Stomach smooth muscle (tissue), 2 donors: ENCODE measurements around the gene SLC5A11.
"Not testable (repeated sequence)": the region's sequence is repeated elsewhere in the genome, so short reads cannot be mapped to it uniquely, and the experiment has no call there.

Source experiments
- H3K27ac ChIP-seq: one replicate; pipeline ENCODE4 v1.7.0; 2013; ENCODE audit warnings: mild to moderate bottlenecking, low read length, inconsistent platforms
- H3K27me3 ChIP-seq, 2 donors: one replicate each; pipeline ENCODE4 v1.7.0; 2013; ENCODE audit warnings: low read length in 2 of 2; ENCODE audit not compliant: insufficient read depth in 2 of 2, control insufficient read depth in 1 of 2
- H3K36me3 ChIP-seq, 2 donors: one replicate each; pipeline ENCODE4 v1.7.0; 2013; ENCODE audit warnings: low read length in 2 of 2; ENCODE audit not compliant: control insufficient read depth in 2 of 2, insufficient read depth in 2 of 2
- H3K4me1 ChIP-seq: one replicate; pipeline ENCODE4 v1.7.0; 2013; ENCODE audit warnings: low read length; ENCODE audit not compliant: control insufficient read depth, insufficient read depth
- H3K4me3 ChIP-seq, 2 donors: one replicate each; pipeline ENCODE4 v1.7.0; 2013; ENCODE audit warnings: low read length in 2 of 2
- H3K9ac ChIP-seq, 2 donors: one replicate each; pipeline ENCODE4 v1.7.0; 2013; ENCODE audit warnings: low read length in 2 of 2, mild to moderate bottlenecking in 1 of 2
- H3K9me3 ChIP-seq, 2 donors: one replicate each; pipeline ENCODE4 v1.7.0; 2013; ENCODE audit warnings: low read length in 2 of 2; ENCODE audit not compliant: control insufficient read depth in 2 of 2
- donor health status: healthy.
- donor health status: Pancreatic carcinoma.

Gene SLC5A11

GRCh38 chr16:24896439-24896838, 50.7 kb downstream of the SLC5A11 start:
- Histone ChIP-seq H3K9me3 (no peaks in the 10 kb centered on the region), H3K27me3 (peaks cover 0 to 3% of the 10 kb centered on the region in 2 donors), H3K4me3 (no peak overlapping the region), H3K4me1 (no peaks in the 10 kb centered on the region), H3K36me3 (no peaks in the 10 kb centered on the region), H3K27ac (no peak overlapping the region), H3K9ac (no peak overlapping the region)

GRCh38 chr16:24897522-24897921, 51.8 kb downstream of the SLC5A11 start:
- not testable (repeated sequence) for H3K9ac ChIP-seq, H3K27me3 ChIP-seq, H3K4me1 ChIP-seq, H3K9me3 ChIP-seq, H3K4me3 ChIP-seq, H3K27ac ChIP-seq, H3K36me3 ChIP-seq

GRCh38 chr16:24900230-24900629, 54.5 kb downstream of the SLC5A11 start:
- no peaks in the 10 kb centered on the region for H3K4me1 ChIP-seq
- H3K36me3 ChIP-seq = no peaks in the 10 kb centered on the region
- H3K27me3 ChIP-seq = no peaks in the 10 kb centered on the region
- H3K27ac ChIP-seq = no peak overlapping the region
- H3K9me3 ChIP-seq = no peaks in the 10 kb centered on the region
- no peak overlapping the region for H3K4me3 ChIP-seq
- H3K9ac ChIP-seq = no peak overlapping the region

- H3K36me3 ChIP-seq = no peaks in the 10 kb centered on the region
- peaks cover 0 to 2% of the 10 kb centered on the region in 2 donors for H3K27me3 ChIP-seq
- no peak overlapping the region for H3K27ac ChIP-seq
- H3K4me3 ChIP-seq = no peak overlapping the region
- no peak overlapping the region for H3K9ac ChIP-seq
- no peaks in the 10 kb centered on the region for H3K9me3 ChIP-seq
- H3K4me1 ChIP-seq = no peaks in the 10 kb centered on the region
These were observed 60.5 kb downstream of the SLC5A11 start for GRCh38 chr16:24906199-24906808.

GRCh38 chr16:24906901-24907300, 61.1 kb downstream of the SLC5A11 start:
- H3K36me3 ChIP-seq = no peaks in the 10 kb centered on the region
- H3K9ac ChIP-seq = no peak overlapping the region
- H3K4me3 ChIP-seq = no peak overlapping the region

GRCh38 chr16:24908716-24909115, 63.0 kb downstream of the SLC5A11 start:
- no peaks in the 10 kb centered on the region for H3K4me1 ChIP-seq
- no peaks in the 10 kb centered on the region for H3K9me3 ChIP-seq
- H3K4me3 ChIP-seq = no peak overlapping the region
- H3K27ac ChIP-seq = no peak overlapping the region
- H3K36me3 ChIP-seq = no peaks in the 10 kb centered on the region
- peaks cover 0 to 2% of the 10 kb centered on the region in 2 donors for H3K27me3 ChIP-seq
- H3K9ac ChIP-seq = no peak overlapping the region

More at GRCh38 chr16:24906901-24907300, 61.1 kb downstream of the SLC5A11 start:
- Histone ChIP-seq H3K9me3 (no peaks in the 10 kb centered on the region), H3K27me3 (peaks cover 0 to 2% of the 10 kb centered on the region in 2 donors), H3K27ac (no peak overlapping the region), H3K4me1 (no peaks in the 10 kb centered on the region)

- Histone ChIP-seq H3K27me3 (peaks cover 0 to 2% of the 10 kb centered on the region in 2 donors), H3K4me1 (no peaks in the 10 kb centered on the region), H3K27ac (no peak overlapping the region), H3K4me3 (no peak overlapping the region), H3K9me3 (no peaks in the 10 kb centered on the region), H3K9ac (no peak overlapping the region), H3K36me3 (no peaks in the 10 kb centered on the region)
These were observed 64.1 kb downstream of the SLC5A11 start for GRCh38 chr16:24909856-24910255.

GRCh38 chr16:24915019-24915418, 69.3 kb downstream of the SLC5A11 start:
- H3K9ac ChIP-seq = no peak overlapping the region
- H3K36me3 ChIP-seq = peaks cover 8 to 23% of the 10 kb centered on the region in 2 donors
- H3K27ac ChIP-seq = no peak overlapping the region
- H3K4me1 ChIP-seq = no peaks in the 10 kb centered on the region
- H3K27me3 ChIP-seq = no peaks in the 10 kb centered on the region
- H3K4me3 ChIP-seq = no peak overlapping the region
- H3K9me3 ChIP-seq = peaks cover 0 to 7% of the 10 kb centered on the region in 2 donors

- H3K36me3 ChIP-seq = peaks cover 8 to 28% of the 10 kb centered on the region in 2 donors
- no peak overlapping the region for H3K9ac ChIP-seq
- no peak overlapping the region for H3K27ac ChIP-seq
- peaks cover 0 to 7% of the 10 kb centered on the region in 2 donors for H3K9me3 ChIP-seq
- H3K27me3 ChIP-seq = no peaks in the 10 kb centered on the region
- no peaks in the 10 kb centered on the region for H3K4me1 ChIP-seq
- no peak overlapping the region for H3K4me3 ChIP-seq
These were observed 69.8 kb downstream of the SLC5A11 start for GRCh38 chr16:24915576-24915975.

GRCh38 chr16:24917236-24917635, 71.5 kb downstream of the SLC5A11 start:
- Histone ChIP-seq H3K27ac (no peak overlapping the region), H3K4me3 (no peak overlapping the region), H3K4me1 (no peaks in the 10 kb centered on the region), H3K9ac (no peak overlapping the region), H3K27me3 (no peaks in the 10 kb centered on the region), H3K36me3 (peaks cover 15 to 43% of the 10 kb centered on the region in 2 donors), H3K9me3 (peaks cover 0 to 7% of the 10 kb centered on the region in 2 donors)

- peaks cover 0 to 7% of the 10 kb centered on the region in 2 donors for H3K9me3 ChIP-seq
- H3K4me3 ChIP-seq = no peak overlapping the region
- no peak overlapping the region for H3K27ac ChIP-seq
- H3K9ac ChIP-seq = no peak overlapping the region
- no peaks in the 10 kb centered on the region for H3K4me1 ChIP-seq
- H3K27me3 ChIP-seq = no peaks in the 10 kb centered on the region
- H3K36me3 ChIP-seq = peaks cover 15 to 45% of the 10 kb centered on the region in 2 donors
These were observed 72.1 kb downstream of the SLC5A11 start for GRCh38 chr16:24917891-24918290.
